ENCODE data around the gene PTRHD1. TPM values are rescaled to one million over a fixed set of nuclear protein-coding genes. Genes with fewer than 3 reads are reported as not detected.

Gene PTRHD1
- total and polyA plus RNA-seq, 2 of the 8 experiments (the other 6 are each of a cell fraction or from before 2014, with no cell fraction given), result 46.2 to 91.9 TPM

DNA sequence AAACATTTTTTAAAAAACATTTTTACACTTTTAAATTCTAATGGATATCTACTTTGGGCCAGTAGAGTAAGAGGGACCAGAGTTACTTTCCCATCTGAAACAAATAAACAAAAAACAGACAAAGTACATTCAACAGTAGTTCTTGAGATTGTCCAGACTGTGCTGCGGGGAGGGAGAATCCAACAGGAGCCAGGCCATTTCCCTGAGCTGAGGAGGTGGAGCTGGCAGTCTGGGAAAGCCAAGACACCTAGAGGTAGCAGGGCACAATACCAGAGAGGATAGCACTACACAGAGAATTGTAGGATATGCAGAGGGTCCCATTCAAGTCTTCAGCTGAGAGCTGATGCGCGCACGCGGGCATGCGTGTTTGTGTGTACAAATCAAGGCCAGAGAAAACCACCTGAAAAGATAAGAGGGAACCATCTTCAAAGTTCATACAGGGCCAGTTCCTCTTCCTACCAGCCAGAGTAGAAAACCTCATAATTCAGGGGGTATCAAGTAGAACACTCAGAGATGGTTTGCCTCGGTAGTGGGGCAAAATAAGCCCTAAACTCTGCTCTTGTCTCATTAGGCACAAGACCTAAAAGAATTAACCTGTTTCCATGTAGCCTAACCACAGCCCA lies 44.0 kb downstream of the PTRHD1 start:
- Histone ChIP-seq H2AFZ (ENCODE audit: low read length) (no peak overlapping the region), H4K5ac (ENCODE audit: insufficient read length, low read depth, low read length) (no peak overlapping the region), H2AK5ac (ENCODE audit: low read depth, low read length) (no peak overlapping the region), H3K14ac (ENCODE audit: insufficient read length) (no peak overlapping the region), H3K9ac (replicated peaks in 1 of 4; ENCODE audit: extremely low read depth in 1 of 4, low read depth in 3 of 4, low read length in 3 of 4) (no peak overlapping the region), H3K9me3 (ENCODE audit: insufficient read depth in 2 of 2, low read depth in 1 of 2, low read length in 1 of 2) (no peaks in the 10 kb centered on the region), H2BK5ac (ENCODE audit: low read depth, low read length) (no peak overlapping the region), H4K8ac (ENCODE audit: extremely low read depth, insufficient read depth, low read length) (no peak overlapping the region), H3K27ac (ENCODE audit: low read depth, low read length) (no peak overlapping the region), H3K79me1 (ENCODE audit: low read depth, low read length) (no peaks in the 10 kb centered on the region), H3K18ac (ENCODE audit: extremely low read depth, low read length) (no peak overlapping the region), H3K79me2 (ENCODE audit: control insufficient read depth in 1 of 2, insufficient read depth in 2 of 2, low read length in 2 of 2) (no peaks in the 10 kb centered on the region), H3K4ac (replicated peaks; ENCODE audit: insufficient read length, low read depth, low read length) (no peak overlapping the region), H4K91ac (replicated peaks; ENCODE audit: insufficient read length, low read length) (no peak overlapping the region), H3K4me1 (replicated peaks in 1 of 4; ENCODE audit: control insufficient read depth in 3 of 4, insufficient read depth in 4 of 4, low read length in 3 of 4) (peaks cover 0 to under 1% (median 0%) of the 10 kb centered on the region in 4 experiments; a peak in 1 of 7 replicates), H2BK20ac (ENCODE audit: low read length) (no peak overlapping the region), H4K20me1 (replicated peaks in 1 of 2; ENCODE audit: control insufficient read depth in 1 of 2, insufficient read depth in 2 of 2, low read length in 2 of 2) (no peaks in the 10 kb centered on the region), H2BK120ac (replicated peaks; ENCODE audit: low read depth, low read length) (no peak overlapping the region), H2BK12ac (ENCODE audit: low read depth, low read length) (no peak overlapping the region), H3K23ac (ENCODE audit: insufficient read length) (no peak overlapping the region), H3K36me3 (ENCODE audit: control insufficient read depth in 2 of 4, insufficient read depth in 4 of 4, low read length in 3 of 4) (no peaks in the 10 kb centered on the region), H3K56ac (replicated peaks; ENCODE audit: insufficient read length, low read depth, low read length) (no peak overlapping the region), H3K27me3 (replicated peaks in 1 of 4; ENCODE audit: control insufficient read depth in 3 of 4, extremely low read depth in 1 of 4, insufficient read depth in 3 of 4, low read length in 3 of 4) (no peaks in the 10 kb centered on the region), H3K23me2 (ENCODE audit: low read depth, low read length) (peaks cover 2% of the 10 kb centered on the region; the same call in 1 of the 2 replicates), H2BK15ac (ENCODE audit: low read length) (no peak overlapping the region), H3K4me3 (ENCODE audit: extremely low read depth in 1 of 4, insufficient read depth in 2 of 4, low read depth in 3 of 4, low read length in 4 of 4) (no peak overlapping the region), H3K4me2 (ENCODE audit: insufficient read depth in 1 of 2, low read depth in 2 of 2, low read length in 2 of 2) (no peak overlapping the region)
- ChIA-PET POLR2A (ENCODE audit: partially characterized antibody) (no interaction called here), CTCF (ENCODE audit: partially characterized antibody) (no interaction called here)
- 92% methylated on average over 7 of the region's 7 CpGs; no CpG with 5 or more reads in 1 of the 2 experiments for WGBS, 2 experiments (ENCODE audit: extremely low coverage in 1 of 2, insufficient coverage in 1 of 2, insufficient read length in 1 of 2, insufficient replicate concordance in 2 of 2, low coverage in 1 of 2, low lambda C conversion rate in 2 of 2, missing lambda C conversion rate in 1 of 2)
- FAIRE-seq (peak; percentile 24), DNase-seq (ENCODE audit: low read depth in 1 of 2, low spot score in 2 of 2) (no peak)
- TF ChIP-seq, protein P1, sequence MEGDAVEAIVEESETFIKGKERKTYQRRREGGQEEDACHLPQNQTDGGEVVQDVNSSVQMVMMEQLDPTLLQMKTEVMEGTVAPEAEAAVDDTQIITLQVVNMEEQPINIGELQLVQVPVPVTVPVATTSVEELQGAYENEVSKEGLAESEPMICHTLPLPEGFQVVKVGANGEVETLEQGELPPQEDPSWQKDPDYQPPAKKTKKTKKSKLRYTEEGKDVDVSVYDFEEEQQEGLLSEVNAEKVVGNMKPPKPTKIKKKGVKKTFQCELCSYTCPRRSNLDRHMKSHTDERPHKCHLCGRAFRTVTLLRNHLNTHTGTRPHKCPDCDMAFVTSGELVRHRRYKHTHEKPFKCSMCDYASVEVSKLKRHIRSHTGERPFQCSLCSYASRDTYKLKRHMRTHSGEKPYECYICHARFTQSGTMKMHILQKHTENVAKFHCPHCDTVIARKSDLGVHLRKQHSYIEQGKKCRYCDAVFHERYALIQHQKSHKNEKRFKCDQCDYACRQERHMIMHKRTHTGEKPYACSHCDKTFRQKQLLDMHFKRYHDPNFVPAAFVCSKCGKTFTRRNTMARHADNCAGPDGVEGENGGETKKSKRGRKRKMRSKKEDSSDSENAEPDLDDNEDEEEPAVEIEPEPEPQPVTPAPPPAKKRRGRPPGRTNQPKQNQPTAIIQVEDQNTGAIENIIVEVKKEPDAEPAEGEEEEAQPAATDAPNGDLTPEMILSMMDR (IDR thresholded peaks at IDR 0.05; ENCODE audit: control extremely low read depth in 1 of 3, insufficient read depth in 1 of 3, low read depth in 1 of 3, low read length in 3 of 3), result peak; percentile 17 to 47 (median 34); a peak in 3 of 4 replicates
- TF ChIP-seq BACH1 (IDR thresholded peaks at IDR 0.05; ENCODE audit: low read length) (no peak), RAD21 (IDR thresholded peaks at IDR 0.05 in 1 of 2, conservative IDR thresholded peaks at IDR 0.05 in 1 of 2; ENCODE audit: low read depth in 2 of 2, low read length in 2 of 2) (peak; percentile 24 to 46; a peak in 3 of 4 replicates)
